ENCODE measurements around the gene DKK3. TPM values are rescaled to one million over a fixed set of nuclear protein-coding genes. Genes with fewer than 3 reads are reported as not detected.

The DKK3 gene
- polyA plus RNA-seq, 1 of the 3 experiments (the other 2 are of a cell fraction), result 1,174 TPM

DNA sequence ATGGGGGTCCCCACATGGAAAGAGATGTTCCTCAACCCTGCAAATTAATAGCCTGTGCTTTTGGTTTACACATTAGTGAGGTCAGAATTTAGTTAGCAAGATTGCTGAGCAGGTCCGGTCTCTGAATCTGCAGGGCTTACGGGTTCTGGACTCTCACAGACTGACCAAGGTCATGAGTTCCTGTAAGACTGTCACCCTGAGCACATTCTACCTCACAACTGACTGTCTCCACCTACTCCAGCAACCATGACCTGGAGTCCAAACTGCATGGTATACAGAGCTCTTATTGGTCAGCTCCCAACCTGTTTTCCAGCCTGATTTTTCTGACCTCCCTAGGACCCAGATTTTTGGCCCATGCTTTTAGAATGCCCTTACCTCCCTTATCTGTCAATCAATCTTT lies 28.2 kb downstream of the DKK3 start:
- H2AFZ ChIP-seq (ENCODE audit: low read depth), result no peak overlapping the region
- H3F3A ChIP-seq (replicated peaks; ENCODE audit: insufficient read depth), result peaks cover 89% of the 10 kb centered on the region
- 95% methylated on average over 2 of the region's 2 CpGs for whole genome bisulfite sequencing (ENCODE audit: low lambda C conversion rate)
- ChIA-PET CTCF (interaction anchor here (1.2 to 6.3 kb wide), 5 partner anchors 10 to 64 kb away, joined by 3 to 39 read pairs (median 5); no protein-coding TSS in a partner anchor), POLR2A (interaction anchor here (0.6 to 2.2 kb wide), 8 partner anchors 10 to 1123 kb away, joined by 4 to 21 read pairs (median 8); partner anchors contain the start of genes DKK3 and ZBED5)
- H3K4me3 ChIP-seq (ENCODE audit: low read depth in 2 of 2, low read length in 1 of 2), result no peak overlapping the region
- no peaks in the 10 kb centered on the region for H3K9me3 ChIP-seq
- peak overlapping the region; percentile 99 to 100 for H3K27ac ChIP-seq (ENCODE audit: low read depth in 2 of 2, low read length in 1 of 2)
- H3K9me2 ChIP-seq, result no peaks in the 10 kb centered on the region
- H3K79me2 ChIP-seq (ENCODE audit: insufficient read depth), result peaks cover 63% of the 10 kb centered on the region
- H4K20me1 ChIP-seq (ENCODE audit: insufficient read depth), result no peaks in the 10 kb centered on the region
- peak overlapping the region; percentile 54; the same call in 1 of the 2 replicates for H3K4me2 ChIP-seq
- TF ChIP-seq, protein P1, sequence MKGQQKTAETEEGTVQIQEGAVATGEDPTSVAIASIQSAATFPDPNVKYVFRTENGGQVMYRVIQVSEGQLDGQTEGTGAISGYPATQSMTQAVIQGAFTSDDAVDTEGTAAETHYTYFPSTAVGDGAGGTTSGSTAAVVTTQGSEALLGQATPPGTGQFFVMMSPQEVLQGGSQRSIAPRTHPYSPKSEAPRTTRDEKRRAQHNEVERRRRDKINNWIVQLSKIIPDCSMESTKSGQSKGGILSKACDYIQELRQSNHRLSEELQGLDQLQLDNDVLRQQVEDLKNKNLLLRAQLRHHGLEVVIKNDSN (IDR thresholded peaks at IDR 0.05; ENCODE audit: borderline replicate concordance, low read depth), result no peak
- TF ChIP-seq NRF1 (IDR thresholded peaks at IDR 0.05; ENCODE audit: low read depth, low read length) (no peak), TEAD4 (IDR thresholded peaks at IDR 0.05; ENCODE audit: borderline replicate concordance, insufficient read depth) (no peak), POLR2AphosphoS5 (IDR thresholded peaks at IDR 0.05; ENCODE audit: low read depth, low read length) (no peak), JUND (IDR thresholded peaks at IDR 0.05) (no peak), CHD2 (IDR thresholded peaks at IDR 0.05; ENCODE audit: low read length, partially characterized antibody) (no peak), TCF12 (IDR thresholded peaks at IDR 0.05) (no peak), MEF2A (IDR thresholded peaks at IDR 0.05; ENCODE audit: borderline replicate concordance, low read depth) (no peak), ELF1 (IDR thresholded peaks at IDR 0.05) (no peak), MXI1 (IDR thresholded peaks at IDR 0.05; ENCODE audit: low read depth, low read length) (no peak), NFIC (IDR thresholded peaks at IDR 0.05; ENCODE audit: borderline replicate concordance) (no peak), GABPA (IDR thresholded peaks at IDR 0.05; ENCODE audit: low read depth) (no peak)
- TF ChIP-seq, protein P2, sequence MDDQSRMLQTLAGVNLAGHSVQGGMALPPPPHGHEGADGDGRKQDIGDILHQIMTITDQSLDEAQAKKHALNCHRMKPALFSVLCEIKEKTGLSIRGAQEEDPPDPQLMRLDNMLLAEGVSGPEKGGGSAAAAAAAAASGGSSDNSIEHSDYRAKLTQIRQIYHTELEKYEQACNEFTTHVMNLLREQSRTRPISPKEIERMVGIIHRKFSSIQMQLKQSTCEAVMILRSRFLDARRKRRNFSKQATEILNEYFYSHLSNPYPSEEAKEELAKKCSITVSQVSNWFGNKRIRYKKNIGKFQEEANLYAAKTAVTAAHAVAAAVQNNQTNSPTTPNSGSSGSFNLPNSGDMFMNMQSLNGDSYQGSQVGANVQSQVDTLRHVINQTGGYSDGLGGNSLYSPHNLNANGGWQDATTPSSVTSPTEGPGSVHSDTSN (IDR thresholded peaks at IDR 0.05), result no peak
- TF ChIP-seq, protein P3, sequence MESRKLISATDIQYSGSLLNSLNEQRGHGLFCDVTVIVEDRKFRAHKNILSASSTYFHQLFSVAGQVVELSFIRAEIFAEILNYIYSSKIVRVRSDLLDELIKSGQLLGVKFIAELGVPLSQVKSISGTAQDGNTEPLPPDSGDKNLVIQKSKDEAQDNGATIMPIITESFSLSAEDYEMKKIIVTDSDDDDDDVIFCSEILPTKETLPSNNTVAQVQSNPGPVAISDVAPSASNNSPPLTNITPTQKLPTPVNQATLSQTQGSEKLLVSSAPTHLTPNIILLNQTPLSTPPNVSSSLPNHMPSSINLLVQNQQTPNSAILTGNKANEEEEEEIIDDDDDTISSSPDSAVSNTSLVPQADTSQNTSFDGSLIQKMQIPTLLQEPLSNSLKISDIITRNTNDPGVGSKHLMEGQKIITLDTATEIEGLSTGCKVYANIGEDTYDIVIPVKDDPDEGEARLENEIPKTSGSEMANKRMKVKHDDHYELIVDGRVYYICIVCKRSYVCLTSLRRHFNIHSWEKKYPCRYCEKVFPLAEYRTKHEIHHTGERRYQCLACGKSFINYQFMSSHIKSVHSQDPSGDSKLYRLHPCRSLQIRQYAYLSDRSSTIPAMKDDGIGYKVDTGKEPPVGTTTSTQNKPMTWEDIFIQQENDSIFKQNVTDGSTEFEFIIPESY (IDR thresholded peaks at IDR 0.05; ENCODE audit: borderline replicate concordance, low read depth), result no peak
- H3K27me3 ChIP-seq (ENCODE audit: insufficient read depth), result no peaks in the 10 kb centered on the region
- H3K36me3 ChIP-seq (replicated peaks in 1 of 2; ENCODE audit: control insufficient read depth in 1 of 2, insufficient read depth in 2 of 2, low read length in 1 of 2), result peaks cover 25 to 30% of the 10 kb centered on the region in 2 experiments
- H3K4me1 ChIP-seq (ENCODE audit: control insufficient read depth in 1 of 2, insufficient read depth in 2 of 2, low read depth in 1 of 2, low read length in 1 of 2), result peaks cover 76 to 83% of the 10 kb centered on the region in 2 experiments
- peak overlapping the region; percentile 79; the same call in 1 of the 2 replicates for H3K9ac ChIP-seq
- DNase-seq, result no peak
